ENCODE data around the gene CEACAM19. TPM values are rescaled to one million over a fixed set of nuclear protein-coding genes. Genes with fewer than 3 reads are reported as not detected.

Gene CEACAM19
- total RNA-seq, 1 donor from 2014 or later = 0.09 TPM

DNA sequence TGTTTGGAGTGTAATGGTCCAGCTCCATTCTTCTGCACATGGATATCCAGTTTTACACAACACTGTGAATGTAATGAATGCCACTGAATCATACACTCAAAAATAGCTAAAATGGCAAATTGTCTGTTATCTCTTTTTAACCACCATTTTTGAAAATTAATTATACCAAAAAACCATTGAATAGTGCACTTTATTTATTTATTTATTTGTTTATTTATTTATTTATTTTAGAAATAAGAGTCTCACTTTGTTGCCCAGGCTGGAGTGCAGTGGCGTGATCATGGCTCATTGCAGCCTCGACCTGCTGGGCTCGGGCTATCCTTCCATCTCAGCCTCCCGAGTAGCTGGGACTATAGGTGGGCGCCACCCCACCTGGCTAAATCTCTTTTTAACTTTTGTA, 7.3 kb upstream of the CEACAM19 start:
- Mint-ChIP-seq H3K27ac (no peak overlapping the region), H3K36me3 (peaks cover 2% of the 10 kb centered on the region)
- H3K27ac ChIP-seq = no peak overlapping the region

DNA sequence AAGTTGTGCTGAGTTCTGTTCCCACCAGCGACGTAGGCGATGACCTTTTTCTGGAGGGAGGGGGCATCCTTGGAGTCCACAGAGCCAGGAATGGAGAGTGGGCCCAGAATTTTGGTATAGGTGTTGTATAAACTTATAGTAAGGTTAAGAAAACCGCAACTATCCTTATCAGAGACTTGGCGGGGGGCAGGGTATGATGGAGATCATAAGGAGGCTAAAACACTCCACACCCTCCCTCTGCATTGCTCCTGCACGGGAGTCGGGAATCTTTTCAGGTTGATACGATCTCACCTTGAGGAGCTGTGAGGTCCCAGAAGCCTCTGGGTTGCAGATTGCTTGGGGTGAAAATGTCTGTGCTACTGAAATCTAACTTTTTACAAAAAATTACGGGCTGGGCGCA, 6.3 kb upstream of the CEACAM19 start:
- H3K36me3 Mint-ChIP-seq = peaks cover 2% of the 10 kb centered on the region
- no peak overlapping the region for H3K9ac ChIP-seq
- no peak overlapping the region for H3K27ac Mint-ChIP-seq

More for the DNA sequence above, 7.3 kb upstream of the CEACAM19 start:
- Histone ChIP-seq H3K4me3 (no peak overlapping the region), H3K27me3 (no peaks in the 10 kb centered on the region), H3K4me1 (no peaks in the 10 kb centered on the region), H3K9ac (no peak overlapping the region), H3K36me3 (no peaks in the 10 kb centered on the region), H3K4me2 (no peak overlapping the region), H4K20me1 (ENCODE audit: low read depth) (no peaks in the 10 kb centered on the region), H3K79me2 (ENCODE audit: low read depth) (no peaks in the 10 kb centered on the region), H3K9me3 (ENCODE audit: low read depth) (no peaks in the 10 kb centered on the region), H3F3A (ENCODE audit: low read depth) (peaks cover 7% of the 10 kb centered on the region), H2AFZ (replicated peaks) (no peak overlapping the region)
- Mint-ChIP-seq H3K27me3 (ENCODE audit: insufficient read depth, low read depth) (no peaks in the 10 kb centered on the region), H3K4me1 (no peaks in the 10 kb centered on the region), H3K4me3 (no peak overlapping the region), H3K9me3 (no peaks in the 10 kb centered on the region)
- TF ChIP-seq EZH2 (IDR thresholded peaks at IDR 0.05) (no peak), EZH2phosphoT487 (IDR thresholded peaks at IDR 0.05) (no peak)
- TF ChIP-seq, protein P1, sequence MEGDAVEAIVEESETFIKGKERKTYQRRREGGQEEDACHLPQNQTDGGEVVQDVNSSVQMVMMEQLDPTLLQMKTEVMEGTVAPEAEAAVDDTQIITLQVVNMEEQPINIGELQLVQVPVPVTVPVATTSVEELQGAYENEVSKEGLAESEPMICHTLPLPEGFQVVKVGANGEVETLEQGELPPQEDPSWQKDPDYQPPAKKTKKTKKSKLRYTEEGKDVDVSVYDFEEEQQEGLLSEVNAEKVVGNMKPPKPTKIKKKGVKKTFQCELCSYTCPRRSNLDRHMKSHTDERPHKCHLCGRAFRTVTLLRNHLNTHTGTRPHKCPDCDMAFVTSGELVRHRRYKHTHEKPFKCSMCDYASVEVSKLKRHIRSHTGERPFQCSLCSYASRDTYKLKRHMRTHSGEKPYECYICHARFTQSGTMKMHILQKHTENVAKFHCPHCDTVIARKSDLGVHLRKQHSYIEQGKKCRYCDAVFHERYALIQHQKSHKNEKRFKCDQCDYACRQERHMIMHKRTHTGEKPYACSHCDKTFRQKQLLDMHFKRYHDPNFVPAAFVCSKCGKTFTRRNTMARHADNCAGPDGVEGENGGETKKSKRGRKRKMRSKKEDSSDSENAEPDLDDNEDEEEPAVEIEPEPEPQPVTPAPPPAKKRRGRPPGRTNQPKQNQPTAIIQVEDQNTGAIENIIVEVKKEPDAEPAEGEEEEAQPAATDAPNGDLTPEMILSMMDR (IDR thresholded peaks at IDR 0.05) = no peak
- DNase-seq (ENCODE audit: low spot score) = no peak

DNA sequence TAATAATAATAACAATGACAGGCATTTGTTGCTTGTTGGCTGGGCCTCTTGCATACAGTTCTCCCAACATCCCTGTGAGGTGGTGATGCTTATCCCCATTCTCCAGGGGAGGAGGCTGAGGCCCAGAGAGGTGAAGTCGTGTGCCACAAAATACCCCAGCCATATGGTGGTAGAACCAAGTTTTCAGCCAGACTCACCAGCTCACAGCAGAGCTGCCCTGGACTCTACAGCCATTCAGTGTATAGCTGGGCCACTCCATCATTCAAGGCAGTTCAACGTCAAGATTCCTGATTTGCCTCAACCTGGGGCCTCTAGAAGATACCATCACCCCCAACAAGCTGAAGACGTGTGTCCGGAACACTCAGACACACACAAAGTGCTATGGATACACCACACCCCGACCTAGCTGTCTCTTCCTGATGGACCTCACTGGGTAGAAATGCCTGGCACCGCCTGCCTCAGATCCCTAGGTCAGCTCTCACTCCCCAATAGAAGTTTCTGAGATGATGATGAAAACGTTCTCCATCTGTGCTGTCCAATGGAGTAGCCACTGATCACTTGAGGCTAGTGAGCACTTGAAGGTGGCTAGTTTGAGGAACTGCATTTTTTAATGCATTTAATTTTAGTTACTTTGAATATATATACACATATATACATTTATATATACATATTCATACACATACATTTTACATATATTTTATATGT, 4.3 kb upstream of the CEACAM19 start:
- H3K9ac ChIP-seq = no peak overlapping the region
- Mint-ChIP-seq H3K27me3 (ENCODE audit: insufficient read depth, low read depth) (no peaks in the 10 kb centered on the region), H3K27ac (no peak overlapping the region), H3K9me3 (no peaks in the 10 kb centered on the region), H3K4me3 (no peak overlapping the region), H3K4me1 (no peaks in the 10 kb centered on the region), H3K36me3 (peaks cover 2% of the 10 kb centered on the region)
- DNase-seq (ENCODE audit: low spot score) = no peak
- H3K4me2 ChIP-seq = no peak overlapping the region
- no peaks in the 10 kb centered on the region for H3K27me3 ChIP-seq
- no peak overlapping the region for H3K27ac ChIP-seq
- H4K20me1 ChIP-seq (ENCODE audit: low read depth) = no peaks in the 10 kb centered on the region
- peaks cover 7% of the 10 kb centered on the region for H3F3A ChIP-seq (ENCODE audit: low read depth)
- H3K36me3 ChIP-seq = no peaks in the 10 kb centered on the region
- H3K79me2 ChIP-seq (ENCODE audit: low read depth) = no peaks in the 10 kb centered on the region
- H3K4me3 ChIP-seq = no peak overlapping the region
- H3K4me1 ChIP-seq = no peaks in the 10 kb centered on the region
- H3K9me3 ChIP-seq (ENCODE audit: low read depth) = no peaks in the 10 kb centered on the region
- no peak overlapping the region for H2AFZ ChIP-seq (replicated peaks)
- TF ChIP-seq EZH2phosphoT487 (IDR thresholded peaks at IDR 0.05) (no peak), EZH2 (IDR thresholded peaks at IDR 0.05) (no peak)
- TF ChIP-seq, protein P1 (IDR thresholded peaks at IDR 0.05) = no peak

More for the DNA sequence above, 6.3 kb upstream of the CEACAM19 start:
- H3F3A ChIP-seq (ENCODE audit: low read depth) = peaks cover 7% of the 10 kb centered on the region
- H3K4me1 ChIP-seq = no peaks in the 10 kb centered on the region
- TF ChIP-seq EZH2phosphoT487 (IDR thresholded peaks at IDR 0.05) (no peak), EZH2 (IDR thresholded peaks at IDR 0.05) (no peak)
- TF ChIP-seq, protein P1 (IDR thresholded peaks at IDR 0.05) = no peak
- H3K27ac ChIP-seq = no peak overlapping the region
- no peak overlapping the region for H2AFZ ChIP-seq (replicated peaks)
- no peaks in the 10 kb centered on the region for H3K4me1 Mint-ChIP-seq
- no peaks in the 10 kb centered on the region for H4K20me1 ChIP-seq (ENCODE audit: low read depth)
- H3K9me3 Mint-ChIP-seq = no peaks in the 10 kb centered on the region
- H3K4me3 Mint-ChIP-seq = no peak overlapping the region
- H3K27me3 Mint-ChIP-seq (ENCODE audit: insufficient read depth, low read depth) = no peaks in the 10 kb centered on the region
- no peak overlapping the region for H3K4me2 ChIP-seq
- no peak overlapping the region for H3K4me3 ChIP-seq
- H3K27me3 ChIP-seq = no peaks in the 10 kb centered on the region
- no peaks in the 10 kb centered on the region for H3K36me3 ChIP-seq
- no peak for DNase-seq (ENCODE audit: low spot score)
- no peaks in the 10 kb centered on the region for H3K79me2 ChIP-seq (ENCODE audit: low read depth)
- no peaks in the 10 kb centered on the region for H3K9me3 ChIP-seq (ENCODE audit: low read depth)
